ENCODE measurements around the gene GAS2L3. TPM values are rescaled to one million over a fixed set of nuclear protein-coding genes. Genes with fewer than 3 reads are reported as not detected.

GAS2L3 gene
- total and polyA plus RNA-seq, 2 of the 13 experiments (the other 11 are each of a cell fraction or from before 2014, with no cell fraction given): 7.0 to 20.8 TPM

DNA sequence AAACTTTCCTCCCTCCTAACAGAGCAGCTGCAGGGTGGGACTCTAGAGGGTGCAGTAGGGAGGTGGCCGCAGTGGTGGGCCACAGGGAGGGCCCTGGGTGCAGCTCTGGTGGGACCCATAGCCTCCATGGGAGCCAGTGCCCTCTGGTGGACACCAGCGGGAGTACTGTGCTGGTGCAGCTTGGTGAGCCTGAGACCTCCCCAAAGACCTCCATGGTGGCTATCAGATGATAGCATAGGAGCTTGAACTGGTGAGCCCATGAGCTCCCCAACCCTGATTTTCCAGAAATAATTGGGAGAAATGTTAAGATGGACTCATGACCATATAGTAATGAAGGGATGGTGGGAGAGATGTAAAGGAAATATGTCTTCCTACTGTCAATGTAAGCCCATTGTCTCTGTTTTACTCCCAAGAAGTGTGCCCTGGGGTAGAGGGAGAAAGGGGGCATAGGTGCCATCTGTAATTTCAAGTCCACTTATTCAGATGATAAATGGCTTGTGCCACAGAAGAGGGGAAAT lies 98.7 kb downstream of the GAS2L3 start:
- in situ Hi-C loops (cut with HindIII; ENCODE audit: extremely low pct_ligation_motif_present, low pct_unique_long_range_greater_than_20kb): loop anchor here (5.0 kb wide), 1 partner anchor 60 kb away; no protein-coding TSS in a partner anchor
- no peak for TF ChIP-seq TBP (CRISPR knock-in tag; IDR thresholded peaks at IDR 0.05)
- TF ChIP-seq ZNF713 (CRISPR knock-in tag; IDR thresholded peaks at IDR 0.05): no peak
- TF ChIP-seq ISX (CRISPR knock-in tag; conservative IDR thresholded peaks at IDR 0.05): no peak
- TF ChIP-seq, protein P1, sequence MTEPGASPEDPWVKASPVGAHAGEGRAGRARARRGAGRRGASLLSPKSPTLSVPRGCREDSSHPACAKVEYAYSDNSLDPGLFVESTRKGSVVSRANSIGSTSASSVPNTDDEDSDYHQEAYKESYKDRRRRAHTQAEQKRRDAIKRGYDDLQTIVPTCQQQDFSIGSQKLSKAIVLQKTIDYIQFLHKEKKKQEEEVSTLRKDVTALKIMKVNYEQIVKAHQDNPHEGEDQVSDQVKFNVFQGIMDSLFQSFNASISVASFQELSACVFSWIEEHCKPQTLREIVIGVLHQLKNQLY (CRISPR knock-in tag; IDR thresholded peaks at IDR 0.05): no peak
- TF ChIP-seq ZMYM4 (CRISPR knock-in tag; IDR thresholded peaks at IDR 0.05): peak; percentile 69; the same call in 1 of the 2 replicates
- TF ChIP-seq XRCC5 (optimal IDR thresholded peaks at IDR 0.05; ENCODE audit: low read length): no peak
- TF ChIP-seq YY1 (IDR thresholded peaks at IDR 0.05; ENCODE audit: insufficient read depth, insufficient replicate concordance, low read depth, low read length): peak; percentile 16
- TF ChIP-seq, protein P2, sequence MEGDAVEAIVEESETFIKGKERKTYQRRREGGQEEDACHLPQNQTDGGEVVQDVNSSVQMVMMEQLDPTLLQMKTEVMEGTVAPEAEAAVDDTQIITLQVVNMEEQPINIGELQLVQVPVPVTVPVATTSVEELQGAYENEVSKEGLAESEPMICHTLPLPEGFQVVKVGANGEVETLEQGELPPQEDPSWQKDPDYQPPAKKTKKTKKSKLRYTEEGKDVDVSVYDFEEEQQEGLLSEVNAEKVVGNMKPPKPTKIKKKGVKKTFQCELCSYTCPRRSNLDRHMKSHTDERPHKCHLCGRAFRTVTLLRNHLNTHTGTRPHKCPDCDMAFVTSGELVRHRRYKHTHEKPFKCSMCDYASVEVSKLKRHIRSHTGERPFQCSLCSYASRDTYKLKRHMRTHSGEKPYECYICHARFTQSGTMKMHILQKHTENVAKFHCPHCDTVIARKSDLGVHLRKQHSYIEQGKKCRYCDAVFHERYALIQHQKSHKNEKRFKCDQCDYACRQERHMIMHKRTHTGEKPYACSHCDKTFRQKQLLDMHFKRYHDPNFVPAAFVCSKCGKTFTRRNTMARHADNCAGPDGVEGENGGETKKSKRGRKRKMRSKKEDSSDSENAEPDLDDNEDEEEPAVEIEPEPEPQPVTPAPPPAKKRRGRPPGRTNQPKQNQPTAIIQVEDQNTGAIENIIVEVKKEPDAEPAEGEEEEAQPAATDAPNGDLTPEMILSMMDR (CRISPR knock-in tag; IDR thresholded peaks at IDR 0.05): peak; percentile 76
- TF ChIP-seq, protein P3, sequence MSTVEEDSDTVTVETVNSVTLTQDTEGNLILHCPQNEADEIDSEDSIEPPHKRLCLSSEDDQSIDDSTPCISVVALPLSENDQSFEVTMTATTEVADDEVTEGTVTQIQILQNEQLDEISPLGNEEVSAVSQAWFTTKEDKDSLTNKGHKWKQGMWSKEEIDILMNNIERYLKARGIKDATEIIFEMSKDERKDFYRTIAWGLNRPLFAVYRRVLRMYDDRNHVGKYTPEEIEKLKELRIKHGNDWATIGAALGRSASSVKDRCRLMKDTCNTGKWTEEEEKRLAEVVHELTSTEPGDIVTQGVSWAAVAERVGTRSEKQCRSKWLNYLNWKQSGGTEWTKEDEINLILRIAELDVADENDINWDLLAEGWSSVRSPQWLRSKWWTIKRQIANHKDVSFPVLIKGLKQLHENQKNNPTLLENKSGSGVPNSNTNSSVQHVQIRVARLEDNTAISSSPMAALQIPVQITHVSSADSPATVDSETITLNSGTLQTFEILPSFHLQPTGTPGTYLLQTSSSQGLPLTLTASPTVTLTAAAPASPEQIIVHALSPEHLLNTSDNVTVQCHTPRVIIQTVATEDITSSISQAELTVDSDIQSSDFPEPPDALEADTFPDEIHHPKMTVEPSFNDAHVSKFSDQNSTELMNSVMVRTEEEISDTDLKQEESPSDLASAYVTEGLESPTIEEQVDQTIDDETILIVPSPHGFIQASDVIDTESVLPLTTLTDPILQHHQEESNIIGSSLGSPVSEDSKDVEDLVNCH (CRISPR knock-in tag; IDR thresholded peaks at IDR 0.05): no peak
- TF ChIP-seq, protein P4, sequence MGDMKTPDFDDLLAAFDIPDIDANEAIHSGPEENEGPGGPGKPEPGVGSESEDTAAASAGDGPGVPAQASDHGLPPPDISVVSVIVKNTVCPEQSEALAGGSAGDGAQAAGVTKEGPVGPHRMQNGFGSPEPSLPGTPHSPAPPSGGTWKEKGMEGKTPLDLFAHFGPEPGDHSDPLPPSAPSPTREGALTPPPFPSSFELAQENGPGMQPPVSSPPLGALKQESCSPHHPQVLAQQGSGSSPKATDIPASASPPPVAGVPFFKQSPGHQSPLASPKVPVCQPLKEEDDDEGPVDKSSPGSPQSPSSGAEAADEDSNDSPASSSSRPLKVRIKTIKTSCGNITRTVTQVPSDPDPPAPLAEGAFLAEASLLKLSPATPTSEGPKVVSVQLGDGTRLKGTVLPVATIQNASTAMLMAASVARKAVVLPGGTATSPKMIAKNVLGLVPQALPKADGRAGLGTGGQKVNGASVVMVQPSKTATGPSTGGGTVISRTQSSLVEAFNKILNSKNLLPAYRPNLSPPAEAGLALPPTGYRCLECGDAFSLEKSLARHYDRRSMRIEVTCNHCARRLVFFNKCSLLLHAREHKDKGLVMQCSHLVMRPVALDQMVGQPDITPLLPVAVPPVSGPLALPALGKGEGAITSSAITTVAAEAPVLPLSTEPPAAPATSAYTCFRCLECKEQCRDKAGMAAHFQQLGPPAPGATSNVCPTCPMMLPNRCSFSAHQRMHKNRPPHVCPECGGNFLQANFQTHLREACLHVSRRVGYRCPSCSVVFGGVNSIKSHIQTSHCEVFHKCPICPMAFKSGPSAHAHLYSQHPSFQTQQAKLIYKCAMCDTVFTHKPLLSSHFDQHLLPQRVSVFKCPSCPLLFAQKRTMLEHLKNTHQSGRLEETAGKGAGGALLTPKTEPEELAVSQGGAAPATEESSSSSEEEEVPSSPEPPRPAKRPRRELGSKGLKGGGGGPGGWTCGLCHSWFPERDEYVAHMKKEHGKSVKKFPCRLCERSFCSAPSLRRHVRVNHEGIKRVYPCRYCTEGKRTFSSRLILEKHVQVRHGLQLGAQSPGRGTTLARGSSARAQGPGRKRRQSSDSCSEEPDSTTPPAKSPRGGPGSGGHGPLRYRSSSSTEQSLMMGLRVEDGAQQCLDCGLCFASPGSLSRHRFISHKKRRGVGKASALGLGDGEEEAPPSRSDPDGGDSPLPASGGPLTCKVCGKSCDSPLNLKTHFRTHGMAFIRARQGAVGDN (CRISPR knock-in tag; IDR thresholded peaks at IDR 0.05): peak; percentile 34
- TF ChIP-seq ZSCAN25 (CRISPR knock-in tag; IDR thresholded peaks at IDR 0.05): no peak
- TF ChIP-seq, protein P5, sequence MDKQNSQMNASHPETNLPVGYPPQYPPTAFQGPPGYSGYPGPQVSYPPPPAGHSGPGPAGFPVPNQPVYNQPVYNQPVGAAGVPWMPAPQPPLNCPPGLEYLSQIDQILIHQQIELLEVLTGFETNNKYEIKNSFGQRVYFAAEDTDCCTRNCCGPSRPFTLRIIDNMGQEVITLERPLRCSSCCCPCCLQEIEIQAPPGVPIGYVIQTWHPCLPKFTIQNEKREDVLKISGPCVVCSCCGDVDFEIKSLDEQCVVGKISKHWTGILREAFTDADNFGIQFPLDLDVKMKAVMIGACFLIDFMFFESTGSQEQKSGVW (CRISPR knock-in tag; IDR thresholded peaks at IDR 0.05; ENCODE audit: borderline replicate concordance): no peak
- TF ChIP-seq EP300 (IDR thresholded peaks at IDR 0.05; ENCODE audit: low read depth in 2 of 2, low read length in 2 of 2): no peak
- TF ChIP-seq EP300 (CRISPR knock-in tag; IDR thresholded peaks at IDR 0.05; ENCODE audit: borderline replicate concordance): no peak

More for the DNA sequence above, 98.7 kb downstream of the GAS2L3 start:
- peaks cover 1 to 4% of the 10 kb centered on the region in 2 experiments; a peak in 2 of 5 replicates for H3K27me3 ChIP-seq (ENCODE audit: control insufficient read depth in 1 of 2, insufficient read depth in 2 of 2, low read length in 2 of 2)
- CTCF ChIA-PET (ENCODE audit: low intra/inter-chr PET ratio, low total read pairs): interaction anchor here (1.7 kb wide), 1 partner anchor 323 kb away, joined by 12 read pairs; no protein-coding TSS in a partner anchor
- no peaks in the 10 kb centered on the region for H3K9me3 ChIP-seq (ENCODE audit: low read length)
- intact Hi-C loops (cut with micrococcal nuclease; ENCODE audit: unreplicated experiment): no loop called here
- no TSS peak for BruUV-seq (replicated peaks)
- ATAC-seq (peak; percentile 93), DNase-seq (ENCODE audit: low spot score) (peak; percentile 24), FAIRE-seq (no peak)
- no peaks in the 10 kb centered on the region for H4K20me1 ChIP-seq (ENCODE audit: insufficient read depth, low read length)
- H3K4me2 ChIP-seq (ENCODE audit: low read depth, low read length): peak overlapping the region; percentile 30
- 0 out of 6 replicates have a peak overlapping the region, but pooled peaks of 1 of the 3 experiments have one; percentile 2 for H3K4me3 ChIP-seq (replicated peaks in 1 of 3; ENCODE audit: insufficient read depth in 1 of 3, low read depth in 2 of 3, low read length in 3 of 3)
- no peak overlapping the region for H2AFZ ChIP-seq (ENCODE audit: low read length)
- 0% methylated on average over 2 of the region's 2 CpGs for WGBS (ENCODE audit: low lambda C conversion rate)
- no peaks in the 10 kb centered on the region for H3K36me3 ChIP-seq (replicated peaks in 1 of 2; ENCODE audit: control insufficient read depth in 1 of 2, insufficient read depth in 2 of 2, low read length in 2 of 2)
- H3K79me2 ChIP-seq (ENCODE audit: insufficient read depth, low read length): no peaks in the 10 kb centered on the region
- no peak overlapping the region for H3K9ac ChIP-seq (ENCODE audit: insufficient read depth, low read depth, low read length)
- H3K4me1 ChIP-seq (ENCODE audit: insufficient read depth, low read length): peaks cover 11% of the 10 kb centered on the region; the same call in 1 of the 2 replicates
- POLR2A ChIA-PET: no interaction called here
- H3K27ac ChIP-seq (ENCODE audit: extremely low read length, insufficient read depth, low read length): no peak overlapping the region
